H9 (cell line): ENCODE data around the gene LRRIQ4. TPM values are rescaled to one million over a fixed set of nuclear protein-coding genes. Genes with fewer than 3 reads are reported as not detected.

Source experiments
- DNase-seq: peaks from one replicate; pipeline ENCODE4 v3.0.0-alpha.2; 2017
- H2AFZ ChIP-seq: one replicate; pipeline ENCODE4 v1.6.1; 2013; ENCODE audit warnings: mild to moderate bottlenecking, low read length, control low read depth, moderate library complexity
- H2AK5ac ChIP-seq: 2 replicates; pipeline ENCODE4 v1.6.1; 2013; ENCODE audit warnings: low read length, control low read depth, mixed read lengths; ENCODE audit not compliant: insufficient read length
- H2BK120ac ChIP-seq: one replicate; pipeline ENCODE4 v1.6.1; 2013; ENCODE audit warnings: low read depth, mild to moderate bottlenecking, low read length, control low read depth, inconsistent platforms; ENCODE audit not compliant: poor library complexity, severe bottlenecking
- H2BK12ac ChIP-seq: 2 replicates; pipeline ENCODE4 v1.6.1; 2013; ENCODE audit warnings: low read length, control low read depth, mixed read lengths, low read depth; ENCODE audit not compliant: insufficient read length
- H2BK15ac ChIP-seq: 2 replicates; pipeline ENCODE4 v1.6.1; 2013; ENCODE audit warnings: low read depth, low read length, control low read depth
- H2BK20ac ChIP-seq: one replicate; pipeline ENCODE4 v1.6.1; 2013; ENCODE audit warnings: low read depth, mild to moderate bottlenecking, low read length, control low read depth, inconsistent platforms; ENCODE audit not compliant: poor library complexity, severe bottlenecking
- H2BK5ac ChIP-seq: 2 replicates; pipeline ENCODE4 v1.6.1; 2013; ENCODE audit warnings: low read length, control low read depth, mixed read lengths; ENCODE audit not compliant: insufficient read length
- H3K14ac ChIP-seq: 2 replicates; pipeline ENCODE4 v1.6.1; 2013; ENCODE audit warnings: low read length, control low read depth; ENCODE audit not compliant: insufficient read depth
- H3K18ac ChIP-seq: 2 replicates; pipeline ENCODE4 v1.6.1; 2013; ENCODE audit warnings: low read depth, mild to moderate bottlenecking, mixed read lengths, low read length, control low read depth; ENCODE audit not compliant: insufficient read length
- H3K23ac ChIP-seq: 2 replicates; pipeline ENCODE4 v1.6.1; 2013; ENCODE audit warnings: low read length, control low read depth, mixed read lengths, low read depth; ENCODE audit not compliant: insufficient read length
- H3K23me2 ChIP-seq: 2 replicates; pipeline ENCODE4 v1.6.1; 2013; ENCODE audit warnings: low read depth, mild to moderate bottlenecking, mixed read lengths, low read length, control low read depth; ENCODE audit not compliant: insufficient read length, poor library complexity, severe bottlenecking
- H3K27ac ChIP-seq: 2 replicates; pipeline ENCODE4 v1.5.1; 2013; ENCODE audit warnings: low read length, control low read depth, mixed read lengths, low read depth; ENCODE audit not compliant: insufficient read length
- H3K27me3 ChIP-seq: 2 replicates; pipeline ENCODE4 v1.6.1; 2013; ENCODE audit warnings: low read length, control low read depth, inconsistent platforms; ENCODE audit not compliant: insufficient read depth
- H3K4ac ChIP-seq: 2 replicates; pipeline ENCODE4 v1.6.1; 2013; ENCODE audit warnings: low read depth, mild to moderate bottlenecking, control low read depth, inconsistent platforms, low read length, moderate library complexity
- H3K4me1 ChIP-seq: 2 replicates; pipeline ENCODE4 v1.6.1; 2013; ENCODE audit warnings: low read length, control low read depth, inconsistent platforms; ENCODE audit not compliant: insufficient read depth
- H3K4me2 ChIP-seq: 2 replicates; pipeline ENCODE4 v1.6.1; 2013; ENCODE audit warnings: low read length, control low read depth, mixed read lengths; ENCODE audit not compliant: insufficient read length, insufficient read depth
- H3K56ac ChIP-seq: 2 replicates; pipeline ENCODE4 v1.6.1; 2013; ENCODE audit warnings: low read depth, mild to moderate bottlenecking, mixed read lengths, low read length, control low read depth; ENCODE audit not compliant: insufficient read length
- H3K79me1 ChIP-seq: 2 replicates; pipeline ENCODE4 v1.6.1; 2013; ENCODE audit warnings: low read depth, mild to moderate bottlenecking, moderate library complexity, low read length, control low read depth, inconsistent platforms; ENCODE audit not compliant: insufficient read depth, poor library complexity, severe bottlenecking
- H3K79me2 ChIP-seq: 2 replicates; pipeline ENCODE4 v1.6.1; 2013; ENCODE audit warnings: low read length, control low read depth, inconsistent platforms; ENCODE audit not compliant: insufficient read depth
- H3K9ac ChIP-seq: 2 replicates; pipeline ENCODE4 v1.6.1; 2013; ENCODE audit warnings: low read length, control low read depth, mixed read lengths; ENCODE audit not compliant: insufficient read length; ENCODE audit errors: extremely low read depth
- H3K9me3 ChIP-seq: one replicate; pipeline ENCODE4 v1.6.1; 2013; ENCODE audit warnings: low read depth, low read length, inconsistent platforms; ENCODE audit not compliant: control insufficient read depth
- H3T11ph ChIP-seq: one replicate; pipeline ENCODE4 v1.6.1; 2013; ENCODE audit warnings: mild to moderate bottlenecking, low read length, control low read depth, inconsistent platforms
- H4K20me1 ChIP-seq: one replicate; pipeline ENCODE4 v1.6.1; 2013; ENCODE audit not compliant: control insufficient read depth, insufficient read length, insufficient read depth
- H4K5ac ChIP-seq: 2 replicates; pipeline ENCODE4 v1.6.1; 2013; ENCODE audit warnings: low read depth, mild to moderate bottlenecking, mixed read lengths, low read length, control low read depth; ENCODE audit not compliant: insufficient read length
- H4K8ac ChIP-seq: replicated peaks from 2 replicates; pipeline ENCODE4 v1.6.1; 2013; ENCODE audit warnings: low read length, control low read depth, mixed read lengths, low read depth; ENCODE audit not compliant: insufficient read length
- H4K91ac ChIP-seq: 2 replicates; pipeline ENCODE4 v1.6.1; 2013; ENCODE audit warnings: low read depth, mild to moderate bottlenecking, moderate library complexity, mixed read lengths, low read length, control low read depth; ENCODE audit not compliant: insufficient read length
- H3K27ac Mint-ChIP-seq, 3 experiments: 2 replicates in 2 of 3; 3 replicates in 1 of 3; pipeline ENCODE4 v1.8.0; 2020 to 2021; ENCODE audit warnings: mixed read lengths in 3 of 3, mild to moderate bottlenecking in 1 of 3, moderate library complexity in 1 of 3
- H3K27me3 Mint-ChIP-seq: 2 replicates; pipeline ENCODE4 v1.8.0; 2021; ENCODE audit warnings: low read depth, mild to moderate bottlenecking, moderate library complexity, mixed read lengths
- H3K36me3 Mint-ChIP-seq, 3 experiments: 2 replicates in 2 of 3; 3 replicates in 1 of 3; pipeline ENCODE4 v1.8.0; 2020 to 2021; ENCODE audit warnings: low read depth in 3 of 3, mixed read lengths in 3 of 3; ENCODE audit not compliant: insufficient read depth in 1 of 3
- H3K4me1 Mint-ChIP-seq, 2 experiments: 2 replicates each; pipeline ENCODE4 v1.8.0; 2020; ENCODE audit warnings: mixed read lengths in 2 of 2
- H3K4me3 Mint-ChIP-seq, 2 experiments: 2 replicates in 1 of 2; 3 replicates in 1 of 2; pipeline ENCODE4 v1.8.0; 2020 to 2021; ENCODE audit warnings: mild to moderate bottlenecking in 2 of 2, mixed read lengths in 2 of 2, moderate library complexity in 1 of 2
- H3K9me3 Mint-ChIP-seq, 2 experiments: 2 replicates in 1 of 2; 3 replicates in 1 of 2; pipeline ENCODE4 v1.8.0; 2020; ENCODE audit warnings: mild to moderate bottlenecking in 2 of 2, mixed read lengths in 2 of 2, moderate library complexity in 1 of 2
- CTCF ChIP-seq: fragments of 200-600 bp; sonication (generic); conservative IDR thresholded peaks from 3 replicates; pipeline ENCODE4 v1.8.0; 2021; ENCODE audit warnings: antibody characterized with exemption, mild to moderate bottlenecking
- WGBS: extraction: QIAGEN DNeasy Blood & Tissue Kit; methylation state at CpG from one replicate; pipeline ENCODE4 v1.1.7; 2013; ENCODE audit warnings: missing lambda C conversion rate, low lambda C conversion rate, mixed read lengths; ENCODE audit not compliant: insufficient read length; ENCODE audit errors: extremely low coverage; 5-methylcytosine and 5-hydroxymethylcytosine counted together
- total RNA-seq: library from RNA; stranded (reverse); gene quantifications from 2 replicates; pipeline ENCODE4 v1.2.1, GENCODE V29; 2021

The LRRIQ4 gene
- total RNA-seq, 1 experiment from 2014 or later, result not detected

DNA sequence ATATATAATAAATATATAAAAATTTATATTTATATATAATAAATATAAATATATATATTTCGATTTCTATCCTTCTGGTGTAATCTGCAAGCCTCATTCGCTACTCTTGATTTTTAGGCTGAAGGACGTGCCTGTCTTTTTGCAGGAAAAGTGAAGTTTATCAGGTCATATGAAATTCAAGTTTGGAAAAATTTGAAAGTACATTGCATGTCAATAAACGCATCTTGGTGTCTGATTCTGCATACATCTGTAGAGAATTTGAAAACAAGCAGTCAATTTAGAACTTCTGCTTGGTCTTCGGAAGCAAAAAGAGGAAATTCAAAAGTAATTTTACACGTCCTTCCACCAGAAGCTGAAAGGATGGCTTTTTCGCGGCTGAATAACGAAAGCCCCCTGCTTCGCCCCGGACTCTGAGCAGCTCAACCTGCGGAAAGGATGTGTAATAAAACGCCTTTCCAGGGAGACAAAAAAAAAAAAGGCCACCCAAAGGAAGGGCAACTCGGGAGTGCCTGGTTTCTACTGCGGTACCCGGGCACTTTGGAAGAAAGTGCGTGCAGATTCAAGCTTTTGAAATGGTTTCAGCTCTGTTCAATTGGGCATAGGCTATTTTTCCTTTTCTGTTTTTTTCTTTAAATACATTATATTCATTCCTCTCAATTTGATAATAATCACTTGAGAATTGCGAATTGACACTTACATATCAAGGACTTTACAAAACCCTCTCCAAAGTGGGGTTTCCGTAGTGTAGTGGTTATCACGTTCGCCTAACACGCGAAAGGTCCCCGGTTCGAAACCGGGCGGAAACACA, 41.0 kb upstream of the LRRIQ4 start:
- Histone ChIP-seq H2BK15ac (no peak overlapping the region), H3K18ac (no peak overlapping the region), H3K27me3 (no peaks in the 10 kb centered on the region), H3K79me2 (peaks cover 7% of the 10 kb centered on the region; the same call in 1 of the 2 replicates), H3K9ac (peak overlapping the region; percentile 69), H4K20me1 (no peaks in the 10 kb centered on the region), H4K91ac (no peak overlapping the region), H3K4me1 (no peaks in the 10 kb centered on the region), H3K9me3 (no peaks in the 10 kb centered on the region), H3K14ac (no peak overlapping the region), H3K79me1 (no peaks in the 10 kb centered on the region), H3K56ac (no peak overlapping the region), H2BK5ac (no peak overlapping the region), H2BK120ac (no peak overlapping the region), H2BK20ac (no peak overlapping the region), H2AFZ (peak overlapping the region; percentile 93), H4K5ac (no peak overlapping the region), H2AK5ac (no peak overlapping the region), H3K4ac (no peak overlapping the region), H3T11ph (no peak overlapping the region), H3K23me2 (no peaks in the 10 kb centered on the region), H3K27ac (peak overlapping the region; percentile 29), H4K8ac (no peak overlapping the region), H2BK12ac (no peak overlapping the region), H3K4me2 (peak overlapping the region; percentile 96), H3K23ac (no peak overlapping the region)
- Mint-ChIP-seq H3K27me3 (no peaks in the 10 kb centered on the region; the same call in 1 of the 2 replicates), H3K4me1 (peaks cover 28 to 30% of the 10 kb centered on the region in 2 experiments), H3K9me3 (no peaks in the 10 kb centered on the region; a peak in 1 of 5 replicates), H3K4me3 (peak overlapping the region; percentile 94 to 98), H3K36me3 (peaks cover 0 to 23% (median 21%) of the 10 kb centered on the region in 3 experiments; a peak in 6 of 7 replicates), H3K27ac (peak overlapping the region; percentile 98 to 100 (median 100); a peak in 6 of 7 replicates)
- TF ChIP-seq CTCF, result no peak
- peak; percentile 74 for DNase-seq
- WGBS, result no CpG with 5 or more reads among the region's 27 CpGs
